Astrocyte (in vitro differentiated cells and primary cell): ENCODE data around the gene SAP30L. TPM values are rescaled to one million over a fixed set of nuclear protein-coding genes. Genes with fewer than 3 reads are reported as not detected.
A peak's percentile ranks its signal among the peaks of the same experiment; 100 is the strongest.

ENCODE experiments used
- DNase-seq: peaks from one replicate; pipeline ENCODE4 v3.0.0-alpha.2; 2010; ENCODE audit warnings: low read depth
- FAIRE-seq: peaks from 2 replicates; lab custom pipeline; 2011; peaks lifted over from hg19 to GRCh38; lab: Jason Lieb, UNC
- H2AFZ ChIP-seq: 2 replicates; pipeline ENCODE4 v1.6.0; 2012; ENCODE audit warnings: low read depth, low read length, inconsistent platforms
- H3K27ac ChIP-seq: 2 replicates; pipeline ENCODE4 v1.5.1; 2011; ENCODE audit warnings: low read depth, low read length, inconsistent platforms
- H3K27me3 ChIP-seq: 2 replicates; pipeline ENCODE4 v1.6.0; 2011; ENCODE audit warnings: low read length, inconsistent platforms; ENCODE audit not compliant: insufficient read depth
- H3K36me3 ChIP-seq: 2 replicates; pipeline ENCODE4 v1.5.1; 2011; ENCODE audit warnings: low read length, inconsistent platforms; ENCODE audit not compliant: insufficient read depth
- H3K4me1 ChIP-seq: 2 replicates; pipeline ENCODE4 v1.5.1; 2011; ENCODE audit warnings: low read length, inconsistent platforms; ENCODE audit not compliant: insufficient read depth
- H3K4me2 ChIP-seq: 2 replicates; pipeline ENCODE4 v1.6.0; 2012; ENCODE audit warnings: low read length, inconsistent platforms
- H3K4me3 ChIP-seq: 2 replicates; pipeline ENCODE4 v1.5.1; 2011; ENCODE audit warnings: low read depth, mild to moderate bottlenecking, low read length, inconsistent platforms; ENCODE audit not compliant: insufficient read depth
- H3K79me2 ChIP-seq: 2 replicates; pipeline ENCODE4 v1.6.0; 2012; ENCODE audit warnings: mild to moderate bottlenecking, low read length, inconsistent platforms; ENCODE audit not compliant: insufficient read depth
- H3K9ac ChIP-seq: 2 replicates; pipeline ENCODE4 v1.6.0; 2012; ENCODE audit warnings: mild to moderate bottlenecking, low read length, inconsistent platforms
- H3K9me3 ChIP-seq: 2 replicates; pipeline ENCODE4 v1.5.1; 2012; ENCODE audit warnings: low read depth, mild to moderate bottlenecking, low read length, inconsistent platforms; ENCODE audit not compliant: insufficient read depth
- H4K20me1 ChIP-seq: 2 replicates; pipeline ENCODE4 v1.6.0; 2012; ENCODE audit warnings: low read length, inconsistent platforms; ENCODE audit not compliant: insufficient read depth
- H3K27ac Mint-ChIP-seq: one replicate; pipeline ENCODE4 v1.8.0; 2021; ENCODE audit warnings: mild to moderate bottlenecking, mixed read lengths; ENCODE audit not compliant: unreplicated experiment
- H3K27me3 Mint-ChIP-seq: one replicate; pipeline ENCODE4 v1.8.0; 2021; ENCODE audit warnings: low read depth, mixed read lengths; ENCODE audit not compliant: unreplicated experiment
- H3K36me3 Mint-ChIP-seq: one replicate; pipeline ENCODE4 v1.8.0; 2021; ENCODE audit warnings: low read depth, mixed read lengths; ENCODE audit not compliant: unreplicated experiment
- H3K4me1 Mint-ChIP-seq: one replicate; pipeline ENCODE4 v1.8.0; 2021; ENCODE audit warnings: low read depth, mixed read lengths; ENCODE audit not compliant: unreplicated experiment
- H3K4me3 Mint-ChIP-seq: one replicate; pipeline ENCODE4 v1.8.0; 2021; ENCODE audit warnings: mild to moderate bottlenecking, moderate library complexity, mixed read lengths; ENCODE audit not compliant: unreplicated experiment
- H3K9me3 Mint-ChIP-seq: one replicate; pipeline ENCODE4 v1.8.0; 2021; ENCODE audit warnings: mild to moderate bottlenecking, mixed read lengths; ENCODE audit not compliant: unreplicated experiment
- EZH2 ChIP-seq: IDR thresholded peaks from 2 replicates; pipeline ENCODE4 v1.6.1; 2012; ENCODE audit warnings: mild to moderate bottlenecking, low read length, inconsistent platforms; ENCODE audit not compliant: insufficient read depth
- total RNA-seq: library from RNA; stranded (reverse); gene quantifications from 2 replicates; pipeline ENCODE4 v1.2.1, GENCODE V29; 2021
- TF ChIP-seq, protein P1 (sequence below): IDR thresholded peaks from 2 replicates; pipeline ENCODE4 v1.5.1; 2011; ENCODE audit warnings: low read depth, mild to moderate bottlenecking, inconsistent platforms, low read length, moderate library complexity; ENCODE audit not compliant: insufficient read depth

The SAP30L gene
- total RNA-seq, 1 donor from 2014 or later: 26.3 TPM

DNA sequence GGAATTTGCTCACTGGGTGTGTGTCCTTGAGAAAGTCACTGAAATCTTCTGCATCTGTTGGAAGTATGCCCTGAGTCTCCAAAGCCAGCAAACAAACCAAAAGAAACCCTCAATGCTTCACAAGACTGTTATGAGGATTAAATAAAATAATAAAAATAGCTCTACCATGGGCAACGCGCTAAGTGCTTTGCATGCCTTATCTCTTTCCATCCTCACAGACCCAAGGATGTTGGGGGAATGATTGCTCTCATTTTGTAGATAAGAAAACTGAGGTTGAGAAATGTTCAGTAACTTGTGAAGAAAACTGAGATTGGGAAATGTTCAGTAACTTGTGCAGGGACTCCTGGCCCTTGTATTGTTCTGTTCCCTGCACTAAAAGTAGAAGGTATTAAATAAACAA, 24.3 kb downstream of the SAP30L start:
- no peak for FAIRE-seq

DNA sequence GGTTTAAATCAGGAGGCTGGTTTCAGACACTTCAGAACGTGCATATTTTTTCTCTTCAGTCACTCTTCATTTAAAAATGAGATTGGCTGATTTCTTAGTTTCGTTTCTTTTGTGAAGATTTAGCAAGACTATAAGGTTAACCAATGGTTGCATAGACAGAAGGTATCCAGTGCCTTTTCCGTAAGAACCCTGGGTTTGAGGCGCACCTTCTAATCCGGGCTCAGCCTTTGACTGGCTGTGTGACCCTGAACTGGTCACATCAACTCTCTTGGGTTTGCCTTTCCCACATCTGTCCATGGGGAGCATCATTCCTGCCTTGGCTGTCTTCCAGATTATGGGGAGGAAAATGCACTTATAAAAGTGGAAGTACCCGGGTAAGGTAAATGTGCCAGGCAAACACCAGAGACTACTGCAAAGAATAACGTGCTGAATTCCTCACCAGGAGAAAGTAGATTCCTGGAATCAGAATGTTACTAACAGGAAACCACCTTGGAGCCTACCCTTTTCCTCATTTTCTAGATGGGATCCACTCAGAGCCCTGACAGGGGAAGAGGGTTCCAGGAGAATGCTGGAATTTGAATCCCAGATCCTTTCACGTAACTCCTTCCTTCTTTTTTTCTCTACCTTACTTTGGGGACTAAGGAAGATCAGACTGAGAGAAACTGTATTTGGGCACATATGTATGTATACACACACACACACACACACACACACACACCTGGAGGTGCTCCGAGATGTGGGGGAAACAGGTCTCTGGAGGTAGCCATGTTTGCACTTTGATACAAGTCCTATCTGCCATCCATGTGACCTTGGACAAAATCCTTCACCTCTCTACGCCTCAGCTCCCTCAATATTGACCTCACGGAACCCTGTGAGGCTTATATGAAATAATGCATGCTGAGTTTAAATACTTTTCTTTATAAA, 25.4 kb downstream of the SAP30L start:
- Mint-ChIP-seq H3K4me3 (no peak overlapping the region), H3K27ac (no peak overlapping the region), H3K36me3 (peaks cover 2% of the 10 kb centered on the region), H3K27me3 (peaks cover 91% of the 10 kb centered on the region), H3K9me3 (peaks cover 12% of the 10 kb centered on the region), H3K4me1 (peaks cover 4% of the 10 kb centered on the region)
- Histone ChIP-seq H3K9me3 (no peaks in the 10 kb centered on the region), H4K20me1 (peaks cover 16% of the 10 kb centered on the region), H3K79me2 (no peaks in the 10 kb centered on the region), H3K4me3 (no peak overlapping the region), H3K36me3 (no peaks in the 10 kb centered on the region), H3K4me1 (no peaks in the 10 kb centered on the region), H3K4me2 (no peak overlapping the region), H2AFZ (no peak overlapping the region), H3K27ac (no peak overlapping the region), H3K9ac (no peak overlapping the region), H3K27me3 (peaks cover 76% of the 10 kb centered on the region)
- DNase-seq (no peak), FAIRE-seq (no peak)
- TF ChIP-seq, protein P1, sequence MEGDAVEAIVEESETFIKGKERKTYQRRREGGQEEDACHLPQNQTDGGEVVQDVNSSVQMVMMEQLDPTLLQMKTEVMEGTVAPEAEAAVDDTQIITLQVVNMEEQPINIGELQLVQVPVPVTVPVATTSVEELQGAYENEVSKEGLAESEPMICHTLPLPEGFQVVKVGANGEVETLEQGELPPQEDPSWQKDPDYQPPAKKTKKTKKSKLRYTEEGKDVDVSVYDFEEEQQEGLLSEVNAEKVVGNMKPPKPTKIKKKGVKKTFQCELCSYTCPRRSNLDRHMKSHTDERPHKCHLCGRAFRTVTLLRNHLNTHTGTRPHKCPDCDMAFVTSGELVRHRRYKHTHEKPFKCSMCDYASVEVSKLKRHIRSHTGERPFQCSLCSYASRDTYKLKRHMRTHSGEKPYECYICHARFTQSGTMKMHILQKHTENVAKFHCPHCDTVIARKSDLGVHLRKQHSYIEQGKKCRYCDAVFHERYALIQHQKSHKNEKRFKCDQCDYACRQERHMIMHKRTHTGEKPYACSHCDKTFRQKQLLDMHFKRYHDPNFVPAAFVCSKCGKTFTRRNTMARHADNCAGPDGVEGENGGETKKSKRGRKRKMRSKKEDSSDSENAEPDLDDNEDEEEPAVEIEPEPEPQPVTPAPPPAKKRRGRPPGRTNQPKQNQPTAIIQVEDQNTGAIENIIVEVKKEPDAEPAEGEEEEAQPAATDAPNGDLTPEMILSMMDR: no peak
- peak; percentile 67 for TF ChIP-seq EZH2

More for the DNA sequence above, 24.3 kb downstream of the SAP30L start:
- Histone ChIP-seq H3K4me3 (no peak overlapping the region), H3K36me3 (no peaks in the 10 kb centered on the region), H3K9me3 (no peaks in the 10 kb centered on the region), H3K27me3 (peaks cover 69% of the 10 kb centered on the region), H4K20me1 (peaks cover 14% of the 10 kb centered on the region), H3K4me1 (no peaks in the 10 kb centered on the region), H2AFZ (no peak overlapping the region), H3K79me2 (no peaks in the 10 kb centered on the region), H3K27ac (no peak overlapping the region), H3K4me2 (no peak overlapping the region), H3K9ac (no peak overlapping the region)
- H3K27me3 Mint-ChIP-seq: peaks cover 88% of the 10 kb centered on the region
- H3K4me3 Mint-ChIP-seq: no peak overlapping the region
- H3K9me3 Mint-ChIP-seq: peaks cover 11% of the 10 kb centered on the region
- H3K27ac Mint-ChIP-seq: no peak overlapping the region
- H3K4me1 Mint-ChIP-seq: peaks cover 4% of the 10 kb centered on the region
- TF ChIP-seq, protein P1: no peak
- TF ChIP-seq EZH2: no peak
- peaks cover 2% of the 10 kb centered on the region for H3K36me3 Mint-ChIP-seq
- DNase-seq: no peak
